ENCODE measurements around the gene REXO5.

The REXO5 gene

DNA sequence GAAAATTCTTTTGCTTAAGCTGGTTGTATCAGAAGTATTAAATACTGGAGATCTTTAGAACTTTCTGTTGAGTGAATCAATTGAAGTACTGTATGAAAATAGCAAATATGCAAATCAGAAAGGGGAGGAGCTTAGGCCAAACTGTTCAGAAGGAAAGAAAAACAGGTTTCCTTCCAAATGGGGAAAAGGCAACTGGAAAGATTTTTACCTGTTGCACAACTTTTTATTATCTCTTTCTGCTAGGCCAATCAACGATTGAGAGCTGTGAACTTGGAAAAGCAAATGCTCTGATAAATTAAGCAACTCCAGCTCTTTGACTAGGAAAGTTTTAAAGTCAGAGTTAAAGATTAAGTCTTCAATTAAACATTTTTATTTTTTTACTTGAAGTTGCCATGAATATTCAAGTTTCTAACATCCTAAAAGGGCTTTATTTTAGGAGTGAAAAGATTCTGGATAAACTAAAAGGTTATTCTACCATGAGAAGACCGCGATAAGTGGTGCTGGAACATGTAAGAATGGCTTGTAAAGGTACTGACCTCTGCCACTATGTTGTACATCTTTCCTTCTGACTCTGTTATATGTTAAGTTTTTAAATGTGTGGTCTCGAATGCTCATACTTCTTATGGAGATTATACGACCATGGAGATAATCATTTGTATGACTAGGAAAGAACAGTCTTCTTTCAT, 77.4 kb downstream of the REXO5 start:
- TF ChIP-seq ISL1 (CRISPR knock-in tag; IDR thresholded peaks at IDR 0.05) = no peak
- no peak for TF ChIP-seq ARNTL (CRISPR knock-in tag; IDR thresholded peaks at IDR 0.05; ENCODE audit: borderline replicate concordance, low read depth)
- no peak for TF ChIP-seq ZNF70 (CRISPR knock-in tag; IDR thresholded peaks at IDR 0.05)
- no peak for TF ChIP-seq ZFP3 (CRISPR knock-in tag; IDR thresholded peaks at IDR 0.05)
- no peak for TF ChIP-seq CSDC2 (CRISPR knock-in tag; IDR thresholded peaks at IDR 0.05)
- TF ChIP-seq RARB (CRISPR knock-in tag; IDR thresholded peaks at IDR 0.05) = no peak
- no peak for TF ChIP-seq OSR1 (CRISPR knock-in tag; IDR thresholded peaks at IDR 0.05)
- TF ChIP-seq, protein P1, sequence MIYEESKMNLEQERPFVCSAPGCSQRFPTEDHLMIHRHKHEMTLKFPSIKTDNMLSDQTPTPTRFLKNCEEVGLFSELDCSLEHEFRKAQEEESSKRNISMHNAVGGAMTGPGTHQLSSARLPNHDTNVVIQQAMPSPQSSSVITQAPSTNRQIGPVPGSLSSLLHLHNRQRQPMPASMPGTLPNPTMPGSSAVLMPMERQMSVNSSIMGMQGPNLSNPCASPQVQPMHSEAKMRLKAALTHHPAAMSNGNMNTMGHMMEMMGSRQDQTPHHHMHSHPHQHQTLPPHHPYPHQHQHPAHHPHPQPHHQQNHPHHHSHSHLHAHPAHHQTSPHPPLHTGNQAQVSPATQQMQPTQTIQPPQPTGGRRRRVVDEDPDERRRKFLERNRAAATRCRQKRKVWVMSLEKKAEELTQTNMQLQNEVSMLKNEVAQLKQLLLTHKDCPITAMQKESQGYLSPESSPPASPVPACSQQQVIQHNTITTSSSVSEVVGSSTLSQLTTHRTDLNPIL (CRISPR knock-in tag; IDR thresholded peaks at IDR 0.05; ENCODE audit: low read depth) = no peak
- TF ChIP-seq, protein P2, sequence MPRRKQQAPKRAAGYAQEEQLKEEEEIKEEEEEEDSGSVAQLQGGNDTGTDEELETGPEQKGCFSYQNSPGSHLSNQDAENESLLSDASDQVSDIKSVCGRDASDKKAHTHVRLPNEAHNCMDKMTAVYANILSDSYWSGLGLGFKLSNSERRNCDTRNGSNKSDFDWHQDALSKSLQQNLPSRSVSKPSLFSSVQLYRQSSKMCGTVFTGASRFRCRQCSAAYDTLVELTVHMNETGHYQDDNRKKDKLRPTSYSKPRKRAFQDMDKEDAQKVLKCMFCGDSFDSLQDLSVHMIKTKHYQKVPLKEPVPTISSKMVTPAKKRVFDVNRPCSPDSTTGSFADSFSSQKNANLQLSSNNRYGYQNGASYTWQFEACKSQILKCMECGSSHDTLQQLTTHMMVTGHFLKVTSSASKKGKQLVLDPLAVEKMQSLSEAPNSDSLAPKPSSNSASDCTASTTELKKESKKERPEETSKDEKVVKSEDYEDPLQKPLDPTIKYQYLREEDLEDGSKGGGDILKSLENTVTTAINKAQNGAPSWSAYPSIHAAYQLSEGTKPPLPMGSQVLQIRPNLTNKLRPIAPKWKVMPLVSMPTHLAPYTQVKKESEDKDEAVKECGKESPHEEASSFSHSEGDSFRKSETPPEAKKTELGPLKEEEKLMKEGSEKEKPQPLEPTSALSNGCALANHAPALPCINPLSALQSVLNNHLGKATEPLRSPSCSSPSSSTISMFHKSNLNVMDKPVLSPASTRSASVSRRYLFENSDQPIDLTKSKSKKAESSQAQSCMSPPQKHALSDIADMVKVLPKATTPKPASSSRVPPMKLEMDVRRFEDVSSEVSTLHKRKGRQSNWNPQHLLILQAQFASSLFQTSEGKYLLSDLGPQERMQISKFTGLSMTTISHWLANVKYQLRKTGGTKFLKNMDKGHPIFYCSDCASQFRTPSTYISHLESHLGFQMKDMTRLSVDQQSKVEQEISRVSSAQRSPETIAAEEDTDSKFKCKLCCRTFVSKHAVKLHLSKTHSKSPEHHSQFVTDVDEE (CRISPR knock-in tag; IDR thresholded peaks at IDR 0.05) = no peak
- no peak for TF ChIP-seq ZC3H10 (CRISPR knock-in tag; IDR thresholded peaks at IDR 0.05)
- TF ChIP-seq BACH2 (CRISPR knock-in tag; IDR thresholded peaks at IDR 0.05; ENCODE audit: borderline replicate concordance) = no peak
- no peak for TF ChIP-seq PPARA (CRISPR knock-in tag; IDR thresholded peaks at IDR 0.05; ENCODE audit: borderline replicate concordance)
- no peak for TF ChIP-seq SNAI2 (CRISPR knock-in tag; IDR thresholded peaks at IDR 0.05)
- TF ChIP-seq, protein P3, sequence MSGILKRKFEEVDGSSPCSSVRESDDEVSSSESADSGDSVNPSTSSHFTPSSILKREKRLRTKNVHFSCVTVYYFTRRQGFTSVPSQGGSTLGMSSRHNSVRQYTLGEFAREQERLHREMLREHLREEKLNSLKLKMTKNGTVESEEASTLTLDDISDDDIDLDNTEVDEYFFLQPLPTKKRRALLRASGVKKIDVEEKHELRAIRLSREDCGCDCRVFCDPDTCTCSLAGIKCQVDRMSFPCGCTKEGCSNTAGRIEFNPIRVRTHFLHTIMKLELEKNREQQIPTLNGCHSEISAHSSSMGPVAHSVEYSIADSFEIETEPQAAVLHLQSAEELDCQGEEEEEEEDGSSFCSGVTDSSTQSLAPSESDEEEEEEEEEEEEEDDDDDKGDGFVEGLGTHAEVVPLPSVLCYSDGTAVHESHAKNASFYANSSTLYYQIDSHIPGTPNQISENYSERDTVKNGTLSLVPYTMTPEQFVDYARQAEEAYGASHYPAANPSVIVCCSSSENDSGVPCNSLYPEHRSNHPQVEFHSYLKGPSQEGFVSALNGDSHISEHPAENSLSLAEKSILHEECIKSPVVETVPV (CRISPR knock-in tag; IDR thresholded peaks at IDR 0.05) = no peak
- TF ChIP-seq TCF4 (CRISPR knock-in tag; IDR thresholded peaks at IDR 0.05; ENCODE audit: borderline replicate concordance) = no peak
- TF ChIP-seq TOX (CRISPR knock-in tag; IDR thresholded peaks at IDR 0.05; ENCODE audit: borderline replicate concordance) = no peak
- TF ChIP-seq ZNF8 (CRISPR knock-in tag; IDR thresholded peaks at IDR 0.05) = no peak
- TF ChIP-seq ZNF565 (CRISPR knock-in tag; conservative IDR thresholded peaks at IDR 0.05; ENCODE audit: low read depth) = no peak
- TF ChIP-seq, protein P4, sequence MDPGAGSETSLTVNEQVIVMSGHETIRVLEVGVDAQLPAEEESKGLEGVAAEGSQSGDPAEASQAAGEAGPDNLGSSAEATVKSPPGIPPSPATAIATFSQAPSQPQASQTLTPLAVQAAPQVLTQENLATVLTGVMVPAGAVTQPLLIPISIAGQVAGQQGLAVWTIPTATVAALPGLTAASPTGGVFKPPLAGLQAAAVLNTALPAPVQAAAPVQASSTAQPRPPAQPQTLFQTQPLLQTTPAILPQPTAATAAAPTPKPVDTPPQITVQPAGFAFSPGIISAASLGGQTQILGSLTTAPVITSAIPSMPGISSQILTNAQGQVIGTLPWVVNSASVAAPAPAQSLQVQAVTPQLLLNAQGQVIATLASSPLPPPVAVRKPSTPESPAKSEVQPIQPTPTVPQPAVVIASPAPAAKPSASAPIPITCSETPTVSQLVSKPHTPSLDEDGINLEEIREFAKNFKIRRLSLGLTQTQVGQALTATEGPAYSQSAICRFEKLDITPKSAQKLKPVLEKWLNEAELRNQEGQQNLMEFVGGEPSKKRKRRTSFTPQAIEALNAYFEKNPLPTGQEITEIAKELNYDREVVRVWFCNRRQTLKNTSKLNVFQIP (CRISPR knock-in tag; IDR thresholded peaks at IDR 0.05; ENCODE audit: borderline replicate concordance, low read depth) = no peak
- TF ChIP-seq, protein P5, sequence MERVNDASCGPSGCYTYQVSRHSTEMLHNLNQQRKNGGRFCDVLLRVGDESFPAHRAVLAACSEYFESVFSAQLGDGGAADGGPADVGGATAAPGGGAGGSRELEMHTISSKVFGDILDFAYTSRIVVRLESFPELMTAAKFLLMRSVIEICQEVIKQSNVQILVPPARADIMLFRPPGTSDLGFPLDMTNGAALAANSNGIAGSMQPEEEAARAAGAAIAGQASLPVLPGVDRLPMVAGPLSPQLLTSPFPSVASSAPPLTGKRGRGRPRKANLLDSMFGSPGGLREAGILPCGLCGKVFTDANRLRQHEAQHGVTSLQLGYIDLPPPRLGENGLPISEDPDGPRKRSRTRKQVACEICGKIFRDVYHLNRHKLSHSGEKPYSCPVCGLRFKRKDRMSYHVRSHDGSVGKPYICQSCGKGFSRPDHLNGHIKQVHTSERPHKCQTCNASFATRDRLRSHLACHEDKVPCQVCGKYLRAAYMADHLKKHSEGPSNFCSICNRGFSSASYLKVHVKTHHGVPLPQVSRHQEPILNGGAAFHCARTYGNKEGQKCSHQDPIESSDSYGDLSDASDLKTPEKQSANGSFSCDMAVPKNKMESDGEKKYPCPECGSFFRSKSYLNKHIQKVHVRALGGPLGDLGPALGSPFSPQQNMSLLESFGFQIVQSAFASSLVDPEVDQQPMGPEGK (CRISPR knock-in tag; IDR thresholded peaks at IDR 0.05; ENCODE audit: borderline replicate concordance) = no peak
- no peak for ATAC-seq

DNA sequence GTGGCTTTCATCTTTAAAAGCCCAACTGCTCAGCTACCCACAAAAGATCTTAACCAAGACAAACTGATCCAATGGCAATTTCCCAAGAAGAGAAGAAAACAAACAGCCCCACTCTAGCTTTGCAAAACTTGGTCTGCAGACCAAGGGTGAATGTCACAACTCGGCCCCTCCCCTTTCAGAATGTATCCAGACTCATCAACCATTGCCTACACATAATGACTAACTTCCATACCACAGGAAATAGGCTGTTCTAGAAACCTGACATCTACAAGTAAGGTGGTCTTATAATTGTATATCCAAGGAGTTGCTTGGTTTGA, 77.9 kb downstream of the REXO5 start:
- TF ChIP-seq, protein P4 (CRISPR knock-in tag; IDR thresholded peaks at IDR 0.05; ENCODE audit: borderline replicate concordance, low read depth) = no peak
- TF ChIP-seq ESRRG (CRISPR knock-in tag; IDR thresholded peaks at IDR 0.05) (no peak), SNAI2 (CRISPR knock-in tag; IDR thresholded peaks at IDR 0.05) (no peak), BACH2 (CRISPR knock-in tag; IDR thresholded peaks at IDR 0.05; ENCODE audit: borderline replicate concordance) (no peak), PPARA (CRISPR knock-in tag; IDR thresholded peaks at IDR 0.05; ENCODE audit: borderline replicate concordance) (no peak), ZFP3 (CRISPR knock-in tag; IDR thresholded peaks at IDR 0.05) (no peak), ISL1 (CRISPR knock-in tag; IDR thresholded peaks at IDR 0.05) (no peak), ZNF8 (CRISPR knock-in tag; IDR thresholded peaks at IDR 0.05) (no peak), CSDC2 (CRISPR knock-in tag; IDR thresholded peaks at IDR 0.05) (no peak), TCF4 (CRISPR knock-in tag; IDR thresholded peaks at IDR 0.05; ENCODE audit: borderline replicate concordance) (no peak), ZC3H10 (CRISPR knock-in tag; IDR thresholded peaks at IDR 0.05) (no peak), GLIS3 (CRISPR knock-in tag; IDR thresholded peaks at IDR 0.05) (no peak), ZNF565 (CRISPR knock-in tag; conservative IDR thresholded peaks at IDR 0.05; ENCODE audit: low read depth) (no peak), ZNF70 (CRISPR knock-in tag; IDR thresholded peaks at IDR 0.05) (no peak), ZFP30 (CRISPR knock-in tag; IDR thresholded peaks at IDR 0.05) (no peak)
- TF ChIP-seq, protein P1 (CRISPR knock-in tag; IDR thresholded peaks at IDR 0.05; ENCODE audit: low read depth) = no peak
- TF ChIP-seq, protein P3 (CRISPR knock-in tag; IDR thresholded peaks at IDR 0.05) = no peak

More for the DNA sequence above, 77.9 kb downstream of the REXO5 start:
- no peak for ATAC-seq

Measured in SK-N-SH treated with all-trans-retinoic acid at 6 μM for 48 hours (cell line).